ENCODE data around the gene HMX2.

Gene HMX2

DNA sequence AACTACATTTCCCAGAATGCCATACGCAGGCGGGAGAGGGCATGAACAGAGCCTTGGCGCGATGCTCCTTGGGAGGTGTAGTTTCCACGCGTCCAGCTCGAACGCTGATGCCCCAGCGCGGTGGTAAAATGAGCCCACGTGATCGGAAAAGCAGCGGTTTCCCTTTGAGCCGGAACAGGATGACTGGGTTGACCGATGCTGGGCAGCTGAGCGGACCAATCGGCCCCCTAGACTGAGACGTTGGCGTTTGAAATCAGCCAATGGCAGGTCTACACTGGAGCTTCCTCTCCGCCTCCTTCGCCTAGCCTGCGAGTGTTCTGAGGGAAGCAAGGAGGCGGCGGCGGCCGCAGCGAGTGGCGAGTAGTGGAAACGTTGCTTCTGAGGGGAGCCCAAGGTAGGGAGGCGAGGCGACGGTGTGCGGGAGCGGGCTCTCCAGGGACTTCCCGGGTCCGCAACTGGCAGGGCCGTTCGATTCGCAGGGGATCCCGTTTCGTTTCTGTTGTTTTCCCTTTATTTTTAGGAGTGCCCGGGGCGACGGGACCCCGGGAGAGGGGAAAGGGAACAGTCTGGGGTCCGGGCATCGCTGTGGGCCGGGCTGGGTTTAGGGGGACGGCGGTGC, 6.3 kb downstream of the HMX2 start, which contains the start of gene BUB3:
Gene BUB3, plus strand, starts transcription at position 311 of the 619 bp plus-strand sequence. CDS start 516 bp downstream, outside the sequence.
- H3K4me1 ChIP-seq: peaks cover 59 to 70% (median 63%) of the 10 kb centered on the region in 10 experiments
- H3K36me3 ChIP-seq: peaks cover 29 to 44% (median 40%) of the 10 kb centered on the region in 11 experiments
- TF ChIP-seq Cebpa-rat (IDR thresholded peaks at IDR 0.05): no peak
- peak within 1 kb of the TSS; percentile 85 to 99 (median 96) for H3K9ac ChIP-seq
- peaks cover 42 to 73% (median 71%) of the 10 kb centered on the region in 11 experiments; a peak in 21 of 22 replicates for H4K20me1 ChIP-seq
- H3K4me2 ChIP-seq: peak within 1 kb of the TSS; percentile 72 to 93 (median 86)
- H3K4me3 ChIP-seq: peak within 1 kb of the TSS; percentile 83 to 98 (median 94)
- peaks cover 44 to 46% (median 45%) of the 10 kb centered on the region in 11 experiments for H3K27me3 ChIP-seq
- H3K27ac ChIP-seq: peak within 1 kb of the TSS; percentile 65 to 99 (median 94)
- H3K9me3 ChIP-seq (replicated peaks in 1 of 11): peaks cover 0 to 7% (median 0%) of the 10 kb centered on the region in 11 experiments; a peak in 4 of 22 replicates

DNA sequence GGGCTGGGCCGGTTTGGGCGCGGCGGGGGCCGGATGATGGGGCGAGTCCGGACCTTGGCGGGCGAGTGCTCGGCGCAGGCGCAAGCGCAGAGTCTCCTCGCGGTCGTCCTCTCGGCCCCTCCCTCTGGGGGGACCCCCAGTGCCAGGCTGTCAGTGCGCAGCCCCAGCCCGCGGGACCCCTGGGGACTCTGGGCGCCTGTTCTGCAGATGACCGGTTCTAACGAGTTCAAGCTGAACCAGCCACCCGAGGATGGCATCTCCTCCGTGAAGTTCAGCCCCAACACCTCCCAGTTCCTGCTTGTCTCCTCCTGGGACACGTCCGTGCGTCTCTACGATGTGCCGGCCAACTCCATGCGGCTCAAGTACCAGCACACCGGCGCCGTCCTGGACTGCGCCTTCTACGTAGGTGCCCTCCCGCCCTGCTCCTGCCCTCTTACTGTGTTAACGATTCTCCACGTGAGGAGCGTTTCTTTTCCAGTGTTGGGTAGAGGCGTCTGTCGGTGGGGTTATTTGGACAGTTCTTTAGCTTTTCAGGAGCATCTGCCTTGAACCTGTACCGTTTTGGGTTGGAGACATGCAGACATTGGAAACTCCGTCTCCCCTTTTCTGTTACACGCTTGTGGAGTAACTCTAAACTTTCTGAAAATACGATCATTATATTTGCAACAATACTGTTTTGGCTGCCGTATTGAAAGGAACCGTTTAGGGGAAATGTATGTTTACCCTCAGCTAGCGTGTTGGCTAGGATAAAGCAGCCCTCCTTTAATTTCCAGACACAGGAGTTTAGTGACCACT, 7.0 kb downstream of the HMX2 start:
- H3K4me2 ChIP-seq: peak overlapping the region; percentile 72 to 93 (median 86)
- no peak for TF ChIP-seq Cebpa-rat (IDR thresholded peaks at IDR 0.05)
- peak overlapping the region; percentile 83 to 98 (median 94) for H3K4me3 ChIP-seq
- peak overlapping the region; percentile 85 to 99 (median 96) for H3K9ac ChIP-seq
- H3K27ac ChIP-seq: peak overlapping the region; percentile 65 to 99 (median 94)
- H3K36me3 ChIP-seq: peaks cover 29 to 51% (median 45%) of the 10 kb centered on the region in 11 experiments
- peaks cover 48 to 73% (median 71%) of the 10 kb centered on the region in 11 experiments; a peak in 21 of 22 replicates for H4K20me1 ChIP-seq
- H3K27me3 ChIP-seq: peaks cover 37 to 39% (median 38%) of the 10 kb centered on the region in 11 experiments
- peaks cover 54 to 70% (median 64%) of the 10 kb centered on the region in 10 experiments for H3K4me1 ChIP-seq
- H3K9me3 ChIP-seq (replicated peaks in 1 of 11): peaks cover 0 to under 1% (median 0%) of the 10 kb centered on the region in 11 experiments; a peak in 1 of 22 replicates

DNA sequence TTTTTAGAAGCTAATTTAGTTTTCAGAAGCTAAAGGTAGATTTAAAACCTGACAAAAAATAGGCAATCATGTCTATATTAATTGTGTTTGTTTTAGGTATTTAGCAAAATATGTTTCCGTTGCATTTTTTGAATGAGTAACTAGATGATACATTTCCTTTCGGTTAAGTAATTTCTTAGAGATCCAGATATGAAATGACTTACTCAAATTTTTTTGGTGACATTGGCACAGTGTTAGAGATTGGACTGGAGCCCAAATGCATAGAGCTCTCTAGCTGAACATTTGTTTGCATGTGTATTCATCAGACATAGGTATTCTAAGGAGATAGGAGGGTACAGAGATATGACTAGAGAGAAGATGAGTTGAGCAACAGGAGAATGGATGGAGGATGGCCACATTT, 8.1 kb downstream of the HMX2 start:
- H3K4me1 ChIP-seq: peaks cover 44 to 70% (median 65%) of the 10 kb centered on the region in 10 experiments
- peaks cover 59 to 73% (median 71%) of the 10 kb centered on the region in 11 experiments; a peak in 21 of 22 replicates for H4K20me1 ChIP-seq
- no peak for TF ChIP-seq Cebpa-rat (IDR thresholded peaks at IDR 0.05)
- H3K36me3 ChIP-seq: peaks cover 40 to 62% (median 56%) of the 10 kb centered on the region in 11 experiments
- peaks cover 25 to 27% (median 27%) of the 10 kb centered on the region in 11 experiments for H3K27me3 ChIP-seq
- H3K9ac ChIP-seq: peak overlapping the region; percentile 85 to 99 (median 96); a peak in 17 of 22 replicates
- peak overlapping the region; percentile 72 to 93 (median 86); a peak in 21 of 22 replicates for H3K4me2 ChIP-seq
- no peaks in the 10 kb centered on the region for H3K9me3 ChIP-seq (replicated peaks in 1 of 11)
- H3K27ac ChIP-seq: no peak overlapping the region
- peak overlapping the region; percentile 83 to 98 (median 94); a peak in 18 of 20 replicates for H3K4me3 ChIP-seq

DNA sequence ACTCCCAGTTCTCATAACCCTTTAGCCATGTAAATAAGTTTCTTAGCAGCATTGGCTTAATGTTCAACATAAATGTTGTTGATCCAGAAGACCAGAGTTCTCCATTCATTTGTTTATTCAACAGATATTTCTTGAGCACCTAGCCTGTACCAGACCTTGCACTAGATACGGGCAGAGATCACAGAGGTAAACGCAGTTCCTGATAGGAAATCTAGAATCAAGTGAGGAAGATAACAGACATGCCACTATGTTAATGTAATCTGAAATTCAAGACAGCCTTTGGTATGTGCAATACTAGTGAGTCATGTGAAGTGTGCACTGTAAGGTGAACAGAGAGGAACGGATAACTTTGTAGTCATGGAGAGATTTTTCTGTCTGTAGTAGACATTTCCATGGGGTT, 9.3 kb downstream of the HMX2 start:
- Histone ChIP-seq H3K9me3 (replicated peaks in 1 of 11) (no peaks in the 10 kb centered on the region), H3K27ac (no peak overlapping the region), H3K27me3 (peaks cover 14 to 16% (median 15%) of the 10 kb centered on the region in 11 experiments), H3K9ac (peak overlapping the region in 4 of 11 experiments; percentile 93 to 98 (median 96); a peak in 4 of 22 replicates), H3K4me2 (peak overlapping the region; percentile 72 to 93 (median 86)), H3K4me1 (peaks cover 37 to 70% (median 62%) of the 10 kb centered on the region in 10 experiments), H3K36me3 (peaks cover 50 to 73% (median 67%) of the 10 kb centered on the region in 11 experiments), H3K4me3 (peak overlapping the region in 9 of 10 experiments; percentile 3 to 98 (median 91); a peak in 15 of 20 replicates), H4K20me1 (peaks cover 56 to 78% (median 74%) of the 10 kb centered on the region in 11 experiments; a peak in 21 of 22 replicates)
- no peak for TF ChIP-seq Cebpa-rat (IDR thresholded peaks at IDR 0.05)

DNA sequence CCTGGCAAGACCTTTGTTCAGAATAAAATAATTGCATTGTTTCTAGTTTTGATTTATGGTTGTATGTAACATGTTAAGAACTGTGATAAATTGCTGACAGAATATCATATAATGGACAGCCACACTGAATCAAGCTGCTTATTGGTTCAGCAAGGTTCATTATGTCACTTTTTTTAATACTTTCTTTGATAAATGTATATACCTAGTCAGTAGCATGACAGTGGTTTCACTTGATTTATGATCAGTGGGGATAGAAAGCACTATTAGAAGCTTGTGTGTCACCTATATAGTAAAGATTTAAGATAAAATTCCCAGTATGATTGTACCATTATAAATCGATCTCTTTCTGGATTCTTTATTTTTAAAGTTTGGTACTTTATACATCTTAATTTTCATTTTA, 10.7 kb downstream of the HMX2 start:
- no peak overlapping the region for H3K27ac ChIP-seq
- H3K4me1 ChIP-seq: peaks cover 37 to 82% (median 63%) of the 10 kb centered on the region in 10 experiments
- H4K20me1 ChIP-seq: peaks cover 56 to 93% (median 81%) of the 10 kb centered on the region in 11 experiments; a peak in 21 of 22 replicates
- peak overlapping the region in 4 of 10 experiments; percentile 83 to 96 (median 89); a peak in 6 of 20 replicates for H3K4me3 ChIP-seq
- H3K36me3 ChIP-seq: peaks cover 65 to 88% (median 82%) of the 10 kb centered on the region in 11 experiments
- H3K9ac ChIP-seq: peak overlapping the region in 2 of 11 experiments; percentile 47 to 96; a peak in 2 of 22 replicates
- H3K4me2 ChIP-seq: peak overlapping the region in 10 of 11 experiments; percentile 18 to 93 (median 86); a peak in 18 of 22 replicates
- H3K27me3 ChIP-seq: peaks cover 0 to 1% (median under 1%) of the 10 kb centered on the region in 11 experiments; a peak in 11 of 22 replicates
- no peak for TF ChIP-seq Cebpa-rat (IDR thresholded peaks at IDR 0.05)
- no peaks in the 10 kb centered on the region for H3K9me3 ChIP-seq (replicated peaks in 1 of 11)

DNA sequence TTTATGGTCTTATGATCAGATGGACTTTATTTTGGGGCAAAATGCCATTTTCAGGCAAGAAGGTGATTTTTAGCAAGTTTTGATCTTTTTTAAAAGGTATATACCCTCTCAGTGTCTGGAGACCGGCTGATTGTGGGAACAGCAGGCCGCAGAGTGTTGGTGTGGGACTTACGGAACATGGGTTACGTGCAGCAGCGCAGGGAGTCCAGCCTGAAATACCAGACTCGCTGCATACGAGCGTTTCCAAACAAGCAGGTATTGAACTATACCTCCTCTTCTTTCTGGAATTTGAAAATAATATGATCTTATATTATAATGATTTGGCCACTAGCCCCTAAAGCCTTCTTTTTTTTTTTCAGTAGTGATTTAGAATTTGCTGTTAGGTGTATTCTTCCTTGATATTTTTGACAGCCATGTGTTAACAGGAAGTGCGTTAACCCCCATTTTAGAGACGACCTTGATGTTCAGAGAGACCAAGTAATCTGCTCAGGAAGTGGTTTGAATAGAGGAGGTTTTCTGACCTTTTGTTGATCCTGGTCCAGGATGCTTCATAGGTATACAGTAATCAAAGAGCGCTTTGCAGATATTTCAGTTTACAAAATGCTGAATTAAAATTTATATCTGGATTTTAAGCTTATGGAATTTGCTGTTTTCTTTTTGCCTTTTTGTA, 12.5 kb downstream of the HMX2 start:
- H3K4me2 ChIP-seq: peak overlapping the region in 9 of 11 experiments; percentile 25 to 93 (median 75); a peak in 17 of 22 replicates
- H3K27me3 ChIP-seq: no peaks in the 10 kb centered on the region
- no peak for TF ChIP-seq Cebpa-rat (IDR thresholded peaks at IDR 0.05)
- peak overlapping the region in 2 of 10 experiments; percentile 1 to 91; a peak in 2 of 20 replicates for H3K4me3 ChIP-seq
- peaks cover 55 to 100% (median 83%) of the 10 kb centered on the region in 11 experiments; a peak in 21 of 22 replicates for H4K20me1 ChIP-seq
- no peaks in the 10 kb centered on the region for H3K9me3 ChIP-seq (replicated peaks in 1 of 11)
- H3K27ac ChIP-seq: no peak overlapping the region; a peak in 1 of 22 replicates
- peaks cover 34 to 97% (median 65%) of the 10 kb centered on the region in 10 experiments for H3K4me1 ChIP-seq
- H3K9ac ChIP-seq: peak overlapping the region in 1 of 11 experiments; percentile 21; a peak in 1 of 22 replicates
- H3K36me3 ChIP-seq: peaks cover 82 to 100% (median 97%) of the 10 kb centered on the region in 11 experiments

DNA sequence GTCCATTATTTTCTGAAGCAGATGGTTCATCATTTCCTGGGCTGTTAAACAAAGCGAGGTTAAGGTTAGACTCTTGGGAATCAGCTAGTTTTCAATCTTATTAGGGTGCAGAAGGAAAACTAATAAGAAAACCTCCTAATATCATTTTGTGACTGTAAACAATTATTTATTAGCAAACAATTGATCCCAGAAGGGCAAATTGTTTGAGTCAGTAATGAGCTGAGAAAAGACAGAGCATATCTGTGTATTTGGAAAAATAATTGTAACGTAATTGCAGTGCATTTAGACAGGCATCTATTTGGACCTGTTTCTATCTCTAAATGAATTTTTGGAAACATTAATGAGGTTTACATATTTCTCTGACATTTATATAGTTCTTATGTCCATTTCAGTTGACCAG, 16.4 kb downstream of the HMX2 start:
- H3K4me2 ChIP-seq: peak overlapping the region in 3 of 11 experiments; percentile 6 to 48 (median 10); a peak in 3 of 22 replicates
- no peaks in the 10 kb centered on the region for H3K27me3 ChIP-seq
- H3K4me3 ChIP-seq: no peak overlapping the region
- no peak overlapping the region for H3K9ac ChIP-seq
- peaks cover 90 to 100% (median 99%) of the 10 kb centered on the region in 11 experiments for H3K36me3 ChIP-seq
- H3K4me1 ChIP-seq: peaks cover 0 to 62% (median 27%) of the 10 kb centered on the region in 10 experiments; a peak in 18 of 20 replicates
- no peak overlapping the region for H3K27ac ChIP-seq
- H3K9me3 ChIP-seq (replicated peaks in 1 of 11): no peaks in the 10 kb centered on the region
- H4K20me1 ChIP-seq: peaks cover 16 to 96% (median 77%) of the 10 kb centered on the region in 11 experiments; a peak in 21 of 22 replicates
- TF ChIP-seq Cebpa-rat (IDR thresholded peaks at IDR 0.05): no peak

Data from BLaER1 treated with 17β-estradiol and CSF1 and Interleukin-3, amounts not matched to agents 10 nM and 100 nM (cell line).